GM19397 (cell line): Measurements from ENCODE around the gene HBZ.
"Not testable (repeated sequence)": the region's sequence is repeated elsewhere in the genome, so short reads cannot be mapped to it uniquely, and the experiment has no call there.

Experiments used
- ATAC-seq: cut with Tn5 transposase; IDR thresholded peaks from one replicate; pipeline ENCODE4 v1.9.1; 2021; ENCODE audit warnings: mild to moderate bottlenecking, moderate library complexity; ENCODE audit not compliant: unreplicated experiment

Gene HBZ

DNA sequence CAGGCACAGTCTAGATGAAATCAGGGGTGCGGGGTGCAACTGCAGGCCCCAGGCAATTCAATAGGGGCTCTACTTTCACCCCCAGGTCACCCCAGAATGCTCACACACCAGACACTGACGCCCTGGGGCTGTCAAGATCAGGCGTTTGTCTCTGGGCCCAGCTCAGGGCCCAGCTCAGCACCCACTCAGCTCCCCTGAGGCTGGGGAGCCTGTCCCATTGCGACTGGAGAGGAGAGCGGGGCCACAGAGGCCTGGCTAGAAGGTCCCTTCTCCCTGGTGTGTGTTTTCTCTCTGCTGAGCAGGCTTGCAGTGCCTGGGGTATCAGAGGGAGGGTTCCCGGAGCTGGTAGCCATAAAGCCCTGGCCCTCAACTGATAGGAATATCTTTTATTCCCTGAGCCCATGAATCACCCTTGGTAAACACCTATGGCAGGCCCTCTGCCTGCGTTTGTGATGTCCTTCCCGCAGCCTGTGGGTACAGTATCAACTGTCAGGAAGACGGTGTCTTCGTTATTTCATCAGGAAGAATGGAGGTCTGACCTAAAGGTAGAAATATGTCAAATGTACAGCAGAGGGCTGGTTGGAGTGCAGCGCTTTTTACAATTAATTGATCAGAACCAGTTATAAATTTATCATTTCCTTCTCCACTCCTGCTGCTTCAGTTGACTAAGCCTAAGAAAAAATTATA is 25.7 kb downstream of the HBZ start:
- no peak for ATAC-seq

GRCh38 chr16:178668-179015 is 26.2 kb downstream of the HBZ start:
- no peak for ATAC-seq

DNA sequence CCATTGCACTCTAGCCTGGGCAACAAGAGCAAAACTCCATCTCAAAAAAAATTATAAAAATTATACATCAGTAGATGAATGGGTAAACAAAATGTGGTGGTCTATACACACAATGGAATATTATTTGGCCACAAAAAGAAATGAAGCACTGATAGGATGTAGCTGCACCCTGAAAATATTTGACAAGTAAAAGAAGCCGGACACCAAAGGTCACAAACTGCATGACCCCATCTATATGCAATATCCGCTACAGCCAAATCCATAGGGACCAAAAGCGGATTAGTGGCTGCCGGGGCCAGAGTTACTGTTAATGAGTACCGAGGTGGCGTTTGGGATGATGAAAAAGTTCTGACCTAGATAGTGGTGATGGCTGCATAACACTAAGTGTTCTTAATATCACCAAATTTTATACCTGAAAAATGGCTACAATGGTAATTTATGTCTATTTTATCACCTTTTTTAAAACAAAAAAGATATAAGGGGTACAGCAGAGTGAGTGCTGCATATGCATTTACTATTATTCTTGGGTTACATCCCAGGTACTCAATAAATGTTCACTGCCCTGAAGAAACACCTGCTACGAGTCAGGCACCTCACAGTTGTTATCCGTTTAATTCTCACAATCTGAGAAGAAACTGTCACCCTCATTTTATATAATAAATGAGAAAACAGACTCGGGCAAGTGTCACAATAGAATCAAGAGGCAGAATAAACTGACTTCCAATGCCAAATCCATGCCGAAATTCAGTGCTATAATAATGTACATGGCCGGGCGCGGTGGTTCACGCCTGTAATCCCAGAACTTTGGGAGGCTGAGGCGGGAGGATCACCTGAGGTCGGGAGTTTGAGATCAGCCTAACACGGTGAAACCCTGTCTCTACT is 27.0 kb downstream of the HBZ start:
- ATAC-seq: no peak

- no peak for ATAC-seq
Observed at GRCh38 chr16:180101-180675, 27.7 kb downstream of the HBZ start, which contains the start of gene HBQ1. HBQ1 (plus strand) TSS chr16:180459; CDS start chr16:180487, 28 bp downstream.

- no peak for ATAC-seq
Observed at GRCh38 chr16:180681-181564, 28.5 kb downstream of the HBZ start.

DNA sequence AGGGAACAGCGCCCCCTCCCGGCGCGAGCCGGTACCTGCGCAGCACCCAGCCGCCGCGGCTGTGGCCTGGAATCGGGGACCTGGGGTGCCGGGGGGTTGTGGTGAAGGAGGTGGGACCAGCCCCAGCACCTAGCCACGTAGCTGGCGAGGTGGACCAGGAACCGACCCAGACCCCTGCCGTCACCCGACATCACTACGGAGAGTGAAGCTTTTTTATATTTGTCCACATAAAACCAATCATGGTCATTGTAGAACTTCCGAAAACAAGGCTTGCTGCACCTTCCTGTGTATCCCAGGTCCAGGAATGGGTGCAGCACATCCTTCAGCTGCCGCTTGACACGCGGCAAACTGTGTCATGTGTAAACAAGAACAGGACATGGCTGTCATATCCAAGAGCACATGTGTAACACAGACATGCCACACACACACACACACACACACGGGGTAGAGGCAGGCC is 29.1 kb downstream of the HBZ start:
- no peak for ATAC-seq

- ATAC-seq: no peak
Observed at GRCh38 chr16:183005-183404, 30.6 kb downstream of the HBZ start.

DNA sequence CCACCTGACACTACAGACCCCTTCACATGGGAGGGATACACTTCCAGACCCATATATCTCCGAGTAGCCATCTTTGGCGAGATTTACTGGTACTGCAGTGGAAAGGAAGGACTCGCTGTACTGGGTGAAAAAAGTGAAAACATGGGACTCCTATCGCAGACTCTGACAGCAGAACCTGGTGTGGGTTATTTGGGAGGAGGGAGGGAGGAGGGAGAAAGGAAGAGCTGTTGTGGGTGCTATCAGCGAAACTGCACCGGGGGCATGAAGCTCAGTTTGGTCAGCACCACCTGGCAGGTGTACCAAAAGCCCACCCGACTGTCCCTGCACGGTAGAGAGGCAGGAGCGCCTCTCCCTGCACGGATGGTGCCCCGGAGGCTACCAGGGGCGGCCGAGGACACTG is 32.8 kb downstream of the HBZ start:
- no peak for ATAC-seq

- ATAC-seq: no peak
Observed at GRCh38 chr16:185691-186090, 33.2 kb downstream of the HBZ start.

- ATAC-seq: no peak
Observed at GRCh38 chr16:187330-187729, 34.9 kb downstream of the HBZ start.

- ATAC-seq: no peak
Observed at GRCh38 chr16:188674-189073, 36.2 kb downstream of the HBZ start.

GRCh38 chr16:189604-190186 is 37.3 kb downstream of the HBZ start:
- no peak for ATAC-seq

DNA sequence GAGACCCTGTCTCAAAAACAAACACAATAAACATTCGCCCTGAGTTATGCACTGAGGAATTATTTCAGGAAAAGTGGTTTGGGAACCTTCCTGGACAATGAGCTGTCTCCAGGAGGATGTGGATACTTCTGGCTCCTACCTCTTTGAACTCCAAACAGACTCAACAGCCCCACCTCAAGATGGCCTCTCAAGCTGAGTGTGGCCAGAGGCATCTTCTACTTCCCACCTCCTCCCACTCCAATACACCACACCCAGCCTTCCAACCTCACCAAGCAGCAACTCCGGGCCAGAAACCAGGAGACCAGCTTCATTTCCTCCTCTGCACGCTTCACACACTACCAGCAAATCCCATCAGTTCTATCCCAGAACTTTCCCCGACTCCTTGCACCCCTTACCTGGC is 39.4 kb downstream of the HBZ start:
- ATAC-seq: no peak

GRCh38 chr16:192686-193085 is 40.2 kb downstream of the HBZ start:
- no peak for ATAC-seq

DNA sequence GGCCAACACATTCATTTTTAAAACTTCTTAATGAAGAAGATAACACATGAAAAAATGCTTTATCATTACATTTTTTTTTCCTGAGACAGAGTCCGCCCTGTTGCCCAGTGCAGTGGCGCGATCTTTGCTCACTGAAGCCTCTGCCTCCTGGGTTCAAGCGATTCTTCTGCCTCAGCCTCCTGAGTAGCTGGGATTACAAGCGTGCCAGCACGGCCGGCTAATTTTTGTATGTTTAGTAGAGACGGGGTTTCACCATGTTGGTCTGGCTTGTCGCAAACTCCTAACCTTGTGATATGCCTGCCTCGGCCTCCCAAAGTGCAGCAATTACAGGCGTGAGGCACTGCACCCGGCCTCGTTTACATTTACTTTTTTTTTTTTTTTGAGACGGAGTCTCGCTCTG is 41.0 kb downstream of the HBZ start:
- ATAC-seq: no peak

DNA sequence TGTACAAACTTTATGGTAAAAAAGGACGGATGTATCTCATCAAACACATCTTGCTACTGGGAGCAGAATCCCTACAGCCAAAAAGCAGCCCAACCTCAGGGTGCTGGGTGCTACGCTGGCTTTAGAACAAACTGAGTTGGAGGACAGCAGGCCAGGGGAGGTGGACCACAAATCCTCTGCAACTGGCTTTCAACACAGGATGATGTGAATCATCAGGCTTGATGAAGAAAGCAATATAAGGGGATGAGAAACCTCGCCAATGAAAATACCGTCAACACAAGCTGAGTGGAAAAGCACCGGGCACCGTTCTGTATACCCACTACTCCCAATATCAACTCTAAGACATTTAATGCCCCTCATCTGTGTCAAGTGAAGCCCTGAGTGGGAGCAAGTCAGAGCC is 42.1 kb downstream of the HBZ start:
- no peak for ATAC-seq

- ATAC-seq: no peak
Observed at GRCh38 chr16:200388-200787, 47.9 kb downstream of the HBZ start.

- ATAC-seq: no peak
Observed at GRCh38 chr16:203246-203645, 50.8 kb downstream of the HBZ start.

DNA sequence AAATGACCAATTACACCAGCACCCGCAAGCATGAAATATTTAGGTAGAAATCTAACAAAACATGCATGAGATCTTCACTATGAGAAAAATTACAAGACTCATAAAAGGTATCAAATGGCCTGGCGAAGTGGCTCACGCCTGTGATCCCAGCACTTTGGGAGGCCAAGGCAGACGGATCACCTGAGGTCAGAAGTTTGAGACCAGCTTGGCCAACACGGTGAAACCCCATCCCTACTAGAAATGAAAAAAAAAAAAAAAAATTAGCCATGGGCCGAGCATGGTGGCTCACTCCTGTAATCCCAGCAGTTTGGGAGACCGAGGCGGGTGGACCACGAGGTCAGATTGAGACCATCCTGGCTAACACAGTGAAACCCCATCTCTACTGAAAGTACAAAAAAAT is 51.6 kb downstream of the HBZ start:
- not testable (repeated sequence) for ATAC-seq
